ENCODE data around the gene BPGM. TPM values are rescaled to one million over a fixed set of nuclear protein-coding genes. Genes with fewer than 3 reads are reported as not detected.
"Not testable (repeated sequence)": the region's sequence is repeated elsewhere in the genome, so short reads cannot be mapped to it uniquely, and the experiment has no call there.

BPGM gene
- total RNA-seq, 1 experiment from 2014 or later: 8.0 TPM

GRCh38 chr7:134662871-134663205, 16.2 kb downstream of the BPGM start:
- DNase-seq (ENCODE audit: low spot score): no peak

GRCh38 chr7:134665045-134665444, 18.4 kb downstream of the BPGM start:
- not testable (repeated sequence) for DNase-seq (ENCODE audit: low spot score)

GRCh38 chr7:134667899-134668298, 21.2 kb downstream of the BPGM start:
- no peak for DNase-seq (ENCODE audit: low spot score)

GRCh38 chr7:134669388-134669787, 22.7 kb downstream of the BPGM start:
- no peak for DNase-seq (ENCODE audit: low spot score)

- DNase-seq (ENCODE audit: low spot score): peak; percentile 93
These were observed 23.3 kb downstream of the BPGM start for GRCh38 chr7:134669845-134670373.

GRCh38 chr7:134671609-134672008, 25.0 kb downstream of the BPGM start:
- DNase-seq (ENCODE audit: low spot score): no peak

GRCh38 chr7:134674424-134674823, 27.8 kb downstream of the BPGM start:
- DNase-seq (ENCODE audit: low spot score): no peak

- no peak for DNase-seq (ENCODE audit: low spot score)
These were observed 30.1 kb downstream of the BPGM start for GRCh38 chr7:134676743-134677142.

GRCh38 chr7:134678115-134678514, 31.5 kb downstream of the BPGM start:
- DNase-seq (ENCODE audit: low spot score): no peak

GRCh38 chr7:134679006-134679405, 32.4 kb downstream of the BPGM start:
- DNase-seq (ENCODE audit: low spot score): no peak

GRCh38 chr7:134684165-134684564, 37.5 kb downstream of the BPGM start:
- DNase-seq (ENCODE audit: low spot score): no peak

- no peak for DNase-seq (ENCODE audit: low spot score)
These were observed 38.6 kb downstream of the BPGM start for GRCh38 chr7:134685250-134685649.

- DNase-seq (ENCODE audit: low spot score): peak; percentile 29
These were observed 40.1 kb downstream of the BPGM start for GRCh38 chr7:134686786-134687185.

GRCh38 chr7:134689550-134689949, 42.9 kb downstream of the BPGM start:
- not testable (repeated sequence) for DNase-seq (ENCODE audit: low spot score)

- no peak for DNase-seq (ENCODE audit: low spot score)
These were observed 43.4 kb downstream of the BPGM start for GRCh38 chr7:134690016-134690415.

- DNase-seq (ENCODE audit: low spot score): no peak
These were observed 44.2 kb downstream of the BPGM start for GRCh38 chr7:134690614-134691504.

- no peak for DNase-seq (ENCODE audit: low spot score)
These were observed 45.1 kb downstream of the BPGM start for GRCh38 chr7:134691546-134692343.

- DNase-seq (ENCODE audit: low spot score): no peak
These were observed 45.7 kb downstream of the BPGM start for GRCh38 chr7:134692344-134692705.

- DNase-seq (ENCODE audit: low spot score): no peak
These were observed 46.6 kb downstream of the BPGM start for GRCh38 chr7:134693256-134693655.

- DNase-seq (ENCODE audit: low spot score): no peak
These were observed 47.6 kb downstream of the BPGM start for GRCh38 chr7:134694299-134694698.

GRCh38 chr7:134694767-134695166, 48.1 kb downstream of the BPGM start:
- no peak for DNase-seq (ENCODE audit: low spot score)

- DNase-seq (ENCODE audit: low spot score): no peak
These were observed 48.7 kb downstream of the BPGM start for GRCh38 chr7:134695321-134695860.

Measured in HT-29 (cell line).